Upper lobe of left lung (tissue), 6 donors: Measurements from ENCODE around the gene TYRP1. TPM values are rescaled to one million over a fixed set of nuclear protein-coding genes. Genes with fewer than 3 reads are reported as not detected.

Experiments
- ATAC-seq, 2 donors: fragments of 200-7000 bp; cut with Tn5 transposase; one replicate each; pipeline ENCODE4 v1.9.1; 2022; ENCODE audit warnings: mild to moderate bottlenecking in 2 of 2, moderate library complexity in 2 of 2; ENCODE audit not compliant: low FRiP score in 2 of 2
- DNase-seq, 2 donors: peaks; one replicate each; pipeline ENCODE4 v3.0.0-alpha.2; 2019 to 2020
- H3K27ac ChIP-seq, 4 donors: fragments of 200-600 bp; sonication (generic); one replicate each; pipeline ENCODE4 v1.5.1; 2016 to 2019
- H3K27me3 ChIP-seq, 4 donors: fragments of 200-600 bp; sonication (generic); one replicate each; pipeline ENCODE4 v1.5.1; 2017 to 2019
- H3K36me3 ChIP-seq, 4 donors: fragments of 200-600 bp; sonication (generic); one replicate each; pipeline ENCODE4 v1.5.1; 2016 to 2019
- H3K4me1 ChIP-seq, 4 donors: fragments of 200-600 bp; sonication (generic); one replicate each; pipeline ENCODE4 v1.5.1; 2018 to 2019
- H3K4me3 ChIP-seq, 4 donors: fragments of 200-600 bp; sonication (generic); one replicate each; pipeline ENCODE4 v1.5.1; 2017 to 2019; ENCODE audit warnings: mild to moderate bottlenecking in 2 of 4, moderate library complexity in 1 of 4
- H3K9me3 ChIP-seq, 4 donors: fragments of 200-600 bp; sonication (generic); one replicate each; pipeline ENCODE4 v1.5.1; 2018 to 2019
- EP300 ChIP-seq, 4 donors: sonication (generic); formaldehyde crosslinking; IDR thresholded peaks; one replicate each; pipeline ENCODE4 v1.5.1; 2017; ENCODE audit warnings: antibody characterized with exemption in 4 of 4, control low read depth in 2 of 4
- POLR2A ChIP-seq, 4 donors: fragments of 450-650 bp; IDR thresholded peaks; one replicate each; pipeline ENCODE4 v1.5.1; 2016 to 2017; ENCODE audit warnings: antibody characterized with exemption in 4 of 4, mild to moderate bottlenecking in 2 of 4
- POLR2AphosphoS5 ChIP-seq, 2 donors: sonication (generic); formaldehyde crosslinking; IDR thresholded peaks; one replicate each; pipeline ENCODE4 v1.5.1; 2017; ENCODE audit warnings: antibody characterized with exemption in 2 of 2
- WGBS, 2 donors: methylation state at CpG; one replicate each; pipeline ENCODE4 v1.1.5; 2017 to 2018; 5-methylcytosine and 5-hydroxymethylcytosine counted together
- total RNA-seq, 6 donors: library from RNA; depleted of rRNA in 4 of 6; stranded (reverse); fragments of >200 nt in 4 of 6; gene quantifications; one replicate each; pipeline versions ENCODE4 v1.1.0 to v1.2.1, GENCODE V29; 2016 to 2021
- TF ChIP-seq, protein P1 (sequence below), 6 experiments: fragments of 450-650 bp in 4 of 6; fragments of 200-600 bp in 2 of 6; sonication (generic) in 2 of 6; IDR thresholded peaks; one replicate each; pipeline ENCODE4 v1.5.1; 2016 to 2019; ENCODE audit warnings: antibody characterized with exemption in 6 of 6
- donor health status: DM: no; HTN: no; CAD: no; lungs with moderate emphysema.
- donor health status: DM: no; HTN: yes; CAD: no; lungs with severe emphysema.

The TYRP1 gene
- total RNA-seq, 6 donors from 2014 or later = 3.3 to 8.4 (median 4.2) TPM; not detected in 2

DNA sequence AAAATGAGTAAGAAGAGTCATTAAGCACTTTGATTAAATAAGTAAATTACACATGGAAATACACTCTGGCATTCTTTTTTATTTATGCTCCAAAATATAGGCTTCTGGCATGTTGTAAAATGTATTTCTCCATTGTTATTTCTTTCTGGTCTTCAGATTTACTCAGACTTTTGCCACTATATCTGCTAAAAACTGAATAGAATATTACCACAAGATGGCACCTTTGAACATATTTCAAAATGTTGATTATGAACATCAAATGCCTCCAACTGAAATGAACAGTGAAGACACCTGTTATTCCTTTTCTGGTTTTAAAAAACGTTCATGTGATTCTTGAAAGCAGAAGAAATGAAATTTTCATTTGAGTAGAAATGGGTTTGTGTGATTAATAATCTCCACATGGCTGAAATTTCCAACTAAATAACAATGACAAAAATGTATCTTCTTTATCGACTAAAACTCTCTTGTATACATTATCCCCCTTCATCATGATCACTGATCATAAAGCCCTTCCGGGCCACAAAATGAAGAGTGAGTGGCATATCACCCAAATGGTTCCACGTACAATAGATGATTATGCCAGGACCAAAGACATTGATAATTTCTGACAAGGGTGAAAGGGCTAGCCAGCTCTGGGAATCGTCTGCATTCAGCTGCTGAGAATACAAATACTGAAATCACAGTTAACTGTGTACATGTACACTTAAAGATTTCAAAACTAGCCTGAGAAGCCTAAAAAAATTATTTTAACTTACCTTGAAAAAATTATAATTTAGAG, 23.8 kb downstream of the TYRP1 start:
- WGBS, 2 donors = 72 to 74% methylated on average over 5 of the region's 5 CpGs
- Histone ChIP-seq H3K9me3 (no peaks in the 10 kb centered on the region), H3K4me3 (no peak overlapping the region), H3K27me3 (no peaks in the 10 kb centered on the region), H3K4me1 (no peaks in the 10 kb centered on the region), H3K36me3 (no peaks in the 10 kb centered on the region), H3K27ac (no peak overlapping the region)
- ATAC-seq (no peak), DNase-seq (no peak)
- TF ChIP-seq POLR2AphosphoS5 (IDR thresholded peaks at IDR 0.05) (no peak), EP300 (IDR thresholded peaks at IDR 0.05) (no peak), POLR2A (IDR thresholded peaks at IDR 0.05) (no peak)
- TF ChIP-seq, protein P1, sequence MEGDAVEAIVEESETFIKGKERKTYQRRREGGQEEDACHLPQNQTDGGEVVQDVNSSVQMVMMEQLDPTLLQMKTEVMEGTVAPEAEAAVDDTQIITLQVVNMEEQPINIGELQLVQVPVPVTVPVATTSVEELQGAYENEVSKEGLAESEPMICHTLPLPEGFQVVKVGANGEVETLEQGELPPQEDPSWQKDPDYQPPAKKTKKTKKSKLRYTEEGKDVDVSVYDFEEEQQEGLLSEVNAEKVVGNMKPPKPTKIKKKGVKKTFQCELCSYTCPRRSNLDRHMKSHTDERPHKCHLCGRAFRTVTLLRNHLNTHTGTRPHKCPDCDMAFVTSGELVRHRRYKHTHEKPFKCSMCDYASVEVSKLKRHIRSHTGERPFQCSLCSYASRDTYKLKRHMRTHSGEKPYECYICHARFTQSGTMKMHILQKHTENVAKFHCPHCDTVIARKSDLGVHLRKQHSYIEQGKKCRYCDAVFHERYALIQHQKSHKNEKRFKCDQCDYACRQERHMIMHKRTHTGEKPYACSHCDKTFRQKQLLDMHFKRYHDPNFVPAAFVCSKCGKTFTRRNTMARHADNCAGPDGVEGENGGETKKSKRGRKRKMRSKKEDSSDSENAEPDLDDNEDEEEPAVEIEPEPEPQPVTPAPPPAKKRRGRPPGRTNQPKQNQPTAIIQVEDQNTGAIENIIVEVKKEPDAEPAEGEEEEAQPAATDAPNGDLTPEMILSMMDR (IDR thresholded peaks at IDR 0.05) = no peak

DNA sequence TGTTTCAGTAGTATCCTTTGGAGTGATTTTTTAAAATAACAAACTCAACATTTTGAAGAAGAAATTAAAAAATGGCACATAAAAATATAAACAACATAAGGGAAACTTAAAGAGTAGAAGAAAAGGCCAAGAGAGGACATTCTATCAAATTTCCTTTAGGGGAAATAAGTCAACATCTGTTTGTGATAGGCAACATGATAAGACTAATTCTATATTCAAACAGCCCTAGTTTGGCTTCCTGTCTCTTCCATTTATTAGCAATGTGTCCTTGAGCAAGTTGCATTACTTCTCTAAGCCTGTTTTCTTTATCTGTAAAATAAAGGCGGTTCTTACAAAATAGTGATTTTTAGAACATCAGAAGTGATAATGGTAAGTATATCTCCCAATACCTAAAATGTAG, 24.7 kb downstream of the TYRP1 start:
- no peak for DNase-seq
- ATAC-seq = no peak
- TF ChIP-seq EP300 (IDR thresholded peaks at IDR 0.05) = no peak
- TF ChIP-seq, protein P1 (IDR thresholded peaks at IDR 0.05) = no peak
- no peak for TF ChIP-seq POLR2AphosphoS5 (IDR thresholded peaks at IDR 0.05)
- no peak for TF ChIP-seq POLR2A (IDR thresholded peaks at IDR 0.05)
- 67 to 77% methylated on average over 1 of the region's 1 CpG for WGBS, 2 donors
- Histone ChIP-seq H3K4me3 (no peak overlapping the region), H3K9me3 (no peaks in the 10 kb centered on the region), H3K27ac (no peak overlapping the region), H3K27me3 (no peaks in the 10 kb centered on the region), H3K36me3 (no peaks in the 10 kb centered on the region), H3K4me1 (no peaks in the 10 kb centered on the region)

DNA sequence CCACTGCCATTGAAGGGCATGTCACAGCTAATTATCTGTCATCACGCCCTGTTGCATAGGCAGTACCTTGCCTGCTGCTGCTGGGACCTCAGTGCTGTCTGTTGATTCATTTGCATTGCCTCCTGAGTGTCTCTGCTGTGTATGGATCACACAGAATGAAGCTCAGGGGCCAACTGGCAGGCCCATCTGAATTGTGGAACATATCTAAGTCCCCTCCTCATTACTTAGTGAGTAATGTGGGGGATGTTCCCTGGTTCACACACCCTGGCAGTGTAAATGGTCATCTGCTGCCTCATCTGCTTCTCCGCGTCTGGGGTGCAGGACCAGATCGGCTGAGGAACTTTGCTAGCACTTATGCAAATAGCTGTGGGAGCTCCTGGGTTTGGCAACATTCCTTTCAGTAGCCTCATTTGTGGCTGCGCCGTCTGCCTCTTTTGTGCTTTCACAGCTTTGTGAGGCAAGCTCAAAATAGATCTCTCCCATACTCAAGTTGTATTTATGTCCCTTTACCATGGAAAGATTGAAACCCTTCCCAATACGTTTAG, 25.4 kb downstream of the TYRP1 start:
- ATAC-seq (peak in 1 of 2 donors; percentile 68), DNase-seq (peak in 1 of 2 donors; percentile 18)
- 71 to 74% methylated on average over 4 to 6 of the region's 7 CpGs for WGBS, 2 donors
- Histone ChIP-seq H3K4me1 (no peaks in the 10 kb centered on the region), H3K9me3 (no peaks in the 10 kb centered on the region), H3K4me3 (no peak overlapping the region), H3K27ac (no peak overlapping the region), H3K27me3 (no peaks in the 10 kb centered on the region), H3K36me3 (no peaks in the 10 kb centered on the region)
- TF ChIP-seq POLR2A (IDR thresholded peaks at IDR 0.05) = no peak
- TF ChIP-seq, protein P1 (IDR thresholded peaks at IDR 0.05) = no peak
- no peak for TF ChIP-seq EP300 (IDR thresholded peaks at IDR 0.05)

DNA sequence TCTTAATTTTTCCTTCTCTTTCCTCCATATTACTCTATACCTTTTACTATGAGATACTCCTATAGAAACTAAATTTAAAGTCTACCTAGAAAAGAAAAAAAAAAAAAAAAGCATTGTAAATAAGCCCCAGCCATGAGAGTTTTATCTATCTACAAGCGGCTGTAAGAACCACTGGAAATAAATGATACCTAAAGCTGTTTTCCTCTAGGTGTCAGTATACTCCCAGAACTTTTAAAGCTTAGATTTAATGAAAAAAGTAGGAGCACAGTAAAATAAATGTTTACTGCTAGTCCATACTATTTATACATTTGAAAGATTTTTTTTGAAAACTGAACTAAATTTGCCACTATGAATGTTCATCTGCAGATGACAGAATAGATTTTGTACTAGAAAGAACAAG, 26.2 kb downstream of the TYRP1 start:
- TF ChIP-seq, protein P1 (IDR thresholded peaks at IDR 0.05) = peak in 5 of 6 experiments; percentile 13 to 37 (median 21)
- TF ChIP-seq POLR2AphosphoS5 (IDR thresholded peaks at IDR 0.05) = no peak
- DNase-seq (no peak), ATAC-seq (peak in 1 of 2 donors; percentile 72)
- H3K4me1 ChIP-seq = no peaks in the 10 kb centered on the region
- H3K27me3 ChIP-seq = no peaks in the 10 kb centered on the region
- no peaks in the 10 kb centered on the region for H3K36me3 ChIP-seq
- WGBS, 2 donors = 7 to 31% methylated on average over 1 of the region's 1 CpG
- H3K4me3 ChIP-seq = no peak overlapping the region
- no peak overlapping the region for H3K27ac ChIP-seq
- no peaks in the 10 kb centered on the region for H3K9me3 ChIP-seq

DNA sequence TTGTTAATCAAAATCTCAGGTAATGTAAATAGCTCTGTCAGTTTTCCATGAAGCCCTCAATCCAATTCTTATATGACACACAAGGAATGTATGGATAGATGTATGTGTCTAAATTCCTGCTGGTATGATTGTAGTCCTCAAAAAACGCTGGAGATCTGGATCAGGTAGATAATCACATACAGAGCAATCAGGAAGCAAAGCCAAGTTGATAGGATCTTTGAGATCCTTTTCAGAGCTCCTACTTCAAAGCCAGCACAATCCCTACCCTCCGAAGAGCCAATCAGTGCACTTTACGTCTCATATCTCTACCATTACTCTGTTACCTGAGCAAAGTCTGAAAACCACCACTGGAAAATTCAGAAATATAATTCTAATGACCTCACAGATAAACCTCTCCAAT, 27.4 kb downstream of the TYRP1 start:
- H3K27ac ChIP-seq = no peak overlapping the region
- TF ChIP-seq POLR2AphosphoS5 (IDR thresholded peaks at IDR 0.05) (no peak), EP300 (IDR thresholded peaks at IDR 0.05) (no peak), POLR2A (IDR thresholded peaks at IDR 0.05) (no peak)
- TF ChIP-seq, protein P1 (IDR thresholded peaks at IDR 0.05) = no peak
- H3K9me3 ChIP-seq = no peaks in the 10 kb centered on the region
- DNase-seq (no peak), ATAC-seq (no peak)
- H3K27me3 ChIP-seq = no peaks in the 10 kb centered on the region
- H3K36me3 ChIP-seq = no peaks in the 10 kb centered on the region
- 50 to 76% methylated on average over 3 of the region's 3 CpGs for WGBS, 2 donors
- H3K4me3 ChIP-seq = no peak overlapping the region
- H3K4me1 ChIP-seq = no peaks in the 10 kb centered on the region
